Activated CD8-positive, alpha-beta memory T cell treated with anti-CD3 and anti-CD28 coated beads, Interleukin-2, amount 10 ng/mL, durations not matched to agents 7 days and 5 days (primary cell): ENCODE measurements around the gene MTERF4. TPM values are rescaled to one million over a fixed set of nuclear protein-coding genes. Genes with fewer than 3 reads are reported as not detected.

Experiments
- ATAC-seq: fragments of 150-1000 bp; cut with Tn5 transposase; one replicate; pipeline ENCODE4 v1.10.0; 2021; ENCODE audit warnings: moderate library complexity
- CTCF ChIA-PET: fragments of 350-600 bp; sonication (Branson Sonifier 250); formaldehyde crosslinking; loops from one replicate; lab custom pipeline; 2021; ENCODE audit warnings: antibody characterized with exemption; lab: Charles Lee
- DNase-seq: peaks from one replicate; pipeline ENCODE4 v3.0.0-alpha.2; 2020
- H3K27ac Mint-ChIP-seq: one replicate; pipeline ENCODE4 v1.8.0; 2021; ENCODE audit warnings: mild to moderate bottlenecking, mixed read lengths
- H3K27me3 Mint-ChIP-seq: one replicate; pipeline ENCODE4 v1.8.0; 2021; ENCODE audit warnings: mixed read lengths
- H3K36me3 Mint-ChIP-seq: one replicate; pipeline ENCODE4 v1.8.0; 2021; ENCODE audit warnings: mild to moderate bottlenecking, mixed read lengths
- H3K4me1 Mint-ChIP-seq: one replicate; pipeline ENCODE4 v1.8.0; 2021; ENCODE audit warnings: mixed read lengths
- H3K4me3 Mint-ChIP-seq: one replicate; pipeline ENCODE4 v1.8.0; 2021; ENCODE audit warnings: mild to moderate bottlenecking, moderate library complexity, mixed read lengths
- H3K9me3 Mint-ChIP-seq: one replicate; pipeline ENCODE4 v1.8.0; 2022; ENCODE audit warnings: low read depth, mixed read lengths
- total RNA-seq, 2 experiments: library from RNA; stranded (reverse); gene quantifications; one replicate each; pipeline ENCODE4 v1.2.3, GENCODE V29; 2021

The MTERF4 gene
- total RNA-seq, 2 experiments from 2014 or later = 31.5 to 33.0 TPM

GRCh38 chr2:241072151-241072550, 29.9 kb downstream of the MTERF4 start:
- no peak overlapping the region for H3K27ac Mint-ChIP-seq

GRCh38 chr2:241071677-241072111, 30.4 kb downstream of the MTERF4 start:
- H3K27ac Mint-ChIP-seq = no peak overlapping the region
- no peaks in the 10 kb centered on the region for H3K4me1 Mint-ChIP-seq
- CTCF ChIA-PET = no interaction called here
- no peaks in the 10 kb centered on the region for H3K36me3 Mint-ChIP-seq
- no peak overlapping the region for H3K4me3 Mint-ChIP-seq
- no peaks in the 10 kb centered on the region for H3K9me3 Mint-ChIP-seq
- ATAC-seq (no peak), DNase-seq (peak; percentile 39)
- no peaks in the 10 kb centered on the region for H3K27me3 Mint-ChIP-seq

More at GRCh38 chr2:241072151-241072550, 29.9 kb downstream of the MTERF4 start:
- Mint-ChIP-seq H3K4me1 (no peaks in the 10 kb centered on the region), H3K9me3 (no peaks in the 10 kb centered on the region), H3K4me3 (no peak overlapping the region), H3K27me3 (no peaks in the 10 kb centered on the region), H3K36me3 (no peaks in the 10 kb centered on the region)
- CTCF ChIA-PET = no interaction called here
- no peak for ATAC-seq
- DNase-seq = no peak

GRCh38 chr2:241070811-241071676, 31.0 kb downstream of the MTERF4 start:
- H3K4me1 Mint-ChIP-seq = no peaks in the 10 kb centered on the region

GRCh38 chr2:241070361-241070760, 31.7 kb downstream of the MTERF4 start:
- H3K27ac Mint-ChIP-seq = no peak overlapping the region
- ATAC-seq = no peak

More at GRCh38 chr2:241070811-241071676, 31.0 kb downstream of the MTERF4 start:
- no peaks in the 10 kb centered on the region for H3K36me3 Mint-ChIP-seq
- H3K9me3 Mint-ChIP-seq = no peaks in the 10 kb centered on the region
- no peaks in the 10 kb centered on the region for H3K27me3 Mint-ChIP-seq
- DNase-seq (peak; percentile 40), ATAC-seq (no peak)
- H3K4me3 Mint-ChIP-seq = no peak overlapping the region
- no peak overlapping the region for H3K27ac Mint-ChIP-seq
- CTCF ChIA-PET = no interaction called here

GRCh38 chr2:241069821-241070281, 32.2 kb downstream of the MTERF4 start:
- Mint-ChIP-seq H3K36me3 (no peaks in the 10 kb centered on the region), H3K27ac (no peak overlapping the region), H3K4me3 (no peak overlapping the region), H3K27me3 (no peaks in the 10 kb centered on the region), H3K4me1 (no peaks in the 10 kb centered on the region), H3K9me3 (no peaks in the 10 kb centered on the region)
- CTCF ChIA-PET = interaction anchor here (2.1 kb wide), 1 partner anchor 9 kb away, joined by 5 read pairs; no protein-coding TSS in a partner anchor
- ATAC-seq (no peak), DNase-seq (no peak)

More at GRCh38 chr2:241070361-241070760, 31.7 kb downstream of the MTERF4 start:
- CTCF ChIA-PET = no interaction called here
- no peaks in the 10 kb centered on the region for H3K36me3 Mint-ChIP-seq
- H3K27me3 Mint-ChIP-seq = no peaks in the 10 kb centered on the region
- H3K9me3 Mint-ChIP-seq = no peaks in the 10 kb centered on the region
- H3K4me3 Mint-ChIP-seq = no peak overlapping the region
- no peak for DNase-seq
- H3K4me1 Mint-ChIP-seq = no peaks in the 10 kb centered on the region

- no peaks in the 10 kb centered on the region for H3K36me3 Mint-ChIP-seq
- no peak overlapping the region for H3K4me3 Mint-ChIP-seq
- ATAC-seq = no peak
- no peak overlapping the region for H3K27ac Mint-ChIP-seq
- CTCF ChIA-PET = interaction anchor here (2.1 kb wide), 1 partner anchor 9 kb away, joined by 5 read pairs; no protein-coding TSS in a partner anchor
- no peaks in the 10 kb centered on the region for H3K27me3 Mint-ChIP-seq
- H3K9me3 Mint-ChIP-seq = no peaks in the 10 kb centered on the region
- DNase-seq = peak; percentile 37
- no peaks in the 10 kb centered on the region for H3K4me1 Mint-ChIP-seq
These were observed 32.9 kb downstream of the MTERF4 start for GRCh38 chr2:241068942-241069810.

- Mint-ChIP-seq H3K4me3 (no peak overlapping the region), H3K27ac (no peak overlapping the region), H3K27me3 (no peaks in the 10 kb centered on the region), H3K9me3 (no peaks in the 10 kb centered on the region), H3K36me3 (no peaks in the 10 kb centered on the region), H3K4me1 (no peaks in the 10 kb centered on the region)
- no peak for ATAC-seq
- CTCF ChIA-PET = interaction anchor here (2.1 kb wide), 1 partner anchor 10 kb away, joined by 5 read pairs; no protein-coding TSS in a partner anchor
- DNase-seq = no peak
These were observed 33.7 kb downstream of the MTERF4 start for GRCh38 chr2:241068136-241068941.

GRCh38 chr2:241067501-241068135, 34.5 kb downstream of the MTERF4 start:
- CTCF ChIA-PET = interaction anchor here (2.1 kb wide), 1 partner anchor 11 kb away, joined by 5 read pairs; no protein-coding TSS in a partner anchor
- peak; percentile 36 for DNase-seq

GRCh38 chr2:241066893-241067341, 35.2 kb downstream of the MTERF4 start:
- peaks cover 4% of the 10 kb centered on the region for H3K27me3 Mint-ChIP-seq
- H3K27ac Mint-ChIP-seq = no peak overlapping the region
- no peaks in the 10 kb centered on the region for H3K4me1 Mint-ChIP-seq
- DNase-seq (peak; percentile 39), ATAC-seq (no peak)
- no peaks in the 10 kb centered on the region for H3K36me3 Mint-ChIP-seq
- H3K9me3 Mint-ChIP-seq = no peaks in the 10 kb centered on the region
- CTCF ChIA-PET = no interaction called here
- no peak overlapping the region for H3K4me3 Mint-ChIP-seq

More at GRCh38 chr2:241067501-241068135, 34.5 kb downstream of the MTERF4 start:
- Mint-ChIP-seq H3K4me1 (no peaks in the 10 kb centered on the region), H3K27me3 (peaks cover 2% of the 10 kb centered on the region), H3K9me3 (no peaks in the 10 kb centered on the region), H3K36me3 (no peaks in the 10 kb centered on the region), H3K27ac (no peak overlapping the region), H3K4me3 (no peak overlapping the region)
- ATAC-seq = no peak

GRCh38 chr2:241066171-241066892, 35.8 kb downstream of the MTERF4 start:
- ATAC-seq = no peak

GRCh38 chr2:241065355-241065803, 36.7 kb downstream of the MTERF4 start:
- Mint-ChIP-seq H3K36me3 (no peaks in the 10 kb centered on the region), H3K4me1 (no peaks in the 10 kb centered on the region), H3K27ac (no peak overlapping the region), H3K9me3 (no peaks in the 10 kb centered on the region), H3K4me3 (no peak overlapping the region), H3K27me3 (peaks cover 4% of the 10 kb centered on the region)
- CTCF ChIA-PET = no interaction called here
- DNase-seq (no peak), ATAC-seq (no peak)

More at GRCh38 chr2:241066171-241066892, 35.8 kb downstream of the MTERF4 start:
- H3K9me3 Mint-ChIP-seq = no peaks in the 10 kb centered on the region
- CTCF ChIA-PET = no interaction called here
- H3K36me3 Mint-ChIP-seq = no peaks in the 10 kb centered on the region
- no peaks in the 10 kb centered on the region for H3K4me1 Mint-ChIP-seq
- DNase-seq = no peak
- H3K27ac Mint-ChIP-seq = no peak overlapping the region
- peaks cover 4% of the 10 kb centered on the region for H3K27me3 Mint-ChIP-seq
- no peak overlapping the region for H3K4me3 Mint-ChIP-seq
